ENCODE data around the gene SSBP3.

SSBP3 gene

DNA sequence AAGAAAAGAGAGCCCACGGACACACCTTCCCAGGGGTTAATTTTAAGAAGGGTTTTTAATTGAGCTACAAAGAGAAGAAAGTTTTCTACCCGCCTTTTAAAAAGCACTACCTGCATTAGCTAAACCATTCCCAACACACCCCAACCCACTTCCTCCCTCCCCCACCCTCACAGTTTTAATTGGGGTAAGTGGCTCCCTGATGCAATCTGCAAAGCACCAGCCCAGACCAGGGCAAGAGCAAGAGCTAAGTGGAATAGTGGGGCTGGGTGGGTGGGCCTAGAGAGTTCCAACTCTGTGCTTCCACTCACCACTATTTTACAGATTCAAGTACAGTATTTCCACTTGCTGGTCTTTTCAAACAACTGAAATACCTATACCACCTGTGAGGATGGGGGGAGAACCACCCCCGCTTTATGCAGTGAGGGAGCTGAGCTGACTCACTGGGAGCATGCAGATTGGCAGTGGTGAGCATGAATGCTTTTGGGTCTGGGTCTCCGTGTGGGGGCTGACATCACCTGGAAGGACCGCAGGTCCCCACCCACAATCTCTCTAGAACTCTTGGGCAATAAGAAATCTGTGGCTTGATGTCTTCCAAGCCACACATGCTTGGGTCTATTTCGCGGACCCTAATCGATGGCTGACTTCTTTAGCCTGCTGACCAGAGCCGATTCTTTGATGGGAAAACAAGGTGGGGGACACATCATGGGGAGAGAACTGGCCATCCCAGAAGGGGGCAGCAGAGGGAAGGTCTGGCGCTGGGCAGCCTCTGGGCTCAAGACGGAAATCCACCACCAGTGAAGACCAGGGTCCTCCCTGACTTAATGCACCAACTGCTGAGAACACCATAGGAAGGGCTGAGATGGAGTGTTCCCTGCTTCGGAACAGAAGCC is 95.5 kb downstream of the SSBP3 start:
- TF ChIP-seq, protein P1, sequence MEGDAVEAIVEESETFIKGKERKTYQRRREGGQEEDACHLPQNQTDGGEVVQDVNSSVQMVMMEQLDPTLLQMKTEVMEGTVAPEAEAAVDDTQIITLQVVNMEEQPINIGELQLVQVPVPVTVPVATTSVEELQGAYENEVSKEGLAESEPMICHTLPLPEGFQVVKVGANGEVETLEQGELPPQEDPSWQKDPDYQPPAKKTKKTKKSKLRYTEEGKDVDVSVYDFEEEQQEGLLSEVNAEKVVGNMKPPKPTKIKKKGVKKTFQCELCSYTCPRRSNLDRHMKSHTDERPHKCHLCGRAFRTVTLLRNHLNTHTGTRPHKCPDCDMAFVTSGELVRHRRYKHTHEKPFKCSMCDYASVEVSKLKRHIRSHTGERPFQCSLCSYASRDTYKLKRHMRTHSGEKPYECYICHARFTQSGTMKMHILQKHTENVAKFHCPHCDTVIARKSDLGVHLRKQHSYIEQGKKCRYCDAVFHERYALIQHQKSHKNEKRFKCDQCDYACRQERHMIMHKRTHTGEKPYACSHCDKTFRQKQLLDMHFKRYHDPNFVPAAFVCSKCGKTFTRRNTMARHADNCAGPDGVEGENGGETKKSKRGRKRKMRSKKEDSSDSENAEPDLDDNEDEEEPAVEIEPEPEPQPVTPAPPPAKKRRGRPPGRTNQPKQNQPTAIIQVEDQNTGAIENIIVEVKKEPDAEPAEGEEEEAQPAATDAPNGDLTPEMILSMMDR (IDR thresholded peaks at IDR 0.05) = peak; percentile 54
- no peak for TF ChIP-seq ZFX (IDR thresholded peaks at IDR 0.05; ENCODE audit: borderline replicate concordance)
- H3K27ac ChIP-seq = no peak overlapping the region

DNA sequence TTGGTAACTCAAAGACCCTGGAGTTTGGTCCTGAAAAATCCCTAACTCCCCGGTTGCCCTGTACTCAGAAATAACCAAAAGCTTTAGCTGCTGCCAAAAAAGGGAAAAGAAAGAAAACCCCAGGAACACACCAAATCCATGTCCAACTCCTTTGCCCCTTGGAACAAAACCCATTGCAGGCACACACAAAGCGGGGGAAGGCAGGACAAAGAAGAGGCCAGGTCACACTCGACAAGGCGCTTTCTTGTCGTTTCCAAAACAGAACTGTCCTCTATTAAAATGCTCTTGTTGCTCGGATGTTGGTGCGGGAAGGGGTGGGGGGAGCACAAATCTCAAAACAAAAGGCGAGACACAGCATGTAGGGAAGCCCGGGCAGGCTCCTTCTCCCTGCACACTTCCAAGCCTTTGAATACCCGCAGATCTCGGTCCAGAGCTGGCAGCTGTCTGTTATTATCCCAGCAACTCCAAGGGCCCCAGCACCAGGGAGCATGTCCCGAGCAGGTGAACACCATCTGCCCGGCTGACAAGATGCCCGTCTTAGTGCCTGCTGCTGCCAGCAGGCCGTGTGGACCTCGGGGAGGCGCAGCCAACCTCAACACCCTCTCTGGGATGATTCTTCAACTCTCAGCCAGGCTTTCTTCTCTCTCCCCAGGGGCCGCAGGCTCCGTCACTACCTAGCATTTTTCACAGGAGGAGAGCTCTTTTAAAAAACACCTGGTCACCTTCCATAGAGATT is 96.4 kb downstream of the SSBP3 start:
- TF ChIP-seq, protein P1 (IDR thresholded peaks at IDR 0.05) = no peak
- no peak for TF ChIP-seq ZFX (IDR thresholded peaks at IDR 0.05; ENCODE audit: borderline replicate concordance)
- no peak overlapping the region for H3K27ac ChIP-seq

DNA sequence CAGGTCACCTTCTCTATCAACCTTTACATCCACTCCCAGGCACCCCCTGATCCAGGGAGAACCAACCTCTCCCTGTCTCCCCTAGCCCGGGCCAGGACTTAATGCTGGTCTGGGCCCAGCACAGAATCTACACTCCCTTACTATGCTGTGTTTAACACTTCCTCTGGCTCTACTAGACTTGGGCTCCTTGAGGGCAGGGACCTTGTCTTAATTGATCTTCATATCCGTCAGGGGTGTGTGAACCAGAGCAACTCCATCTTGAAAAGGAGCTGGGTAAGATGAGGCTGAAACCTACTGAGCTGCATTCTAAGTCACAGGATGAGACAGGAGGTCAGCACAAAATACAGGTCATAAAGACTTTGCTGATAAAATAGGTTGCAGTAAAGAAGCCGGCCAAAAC is 98.9 kb downstream of the SSBP3 start:
- TF ChIP-seq ZFX (IDR thresholded peaks at IDR 0.05; ENCODE audit: borderline replicate concordance) = no peak
- TF ChIP-seq, protein P1 (IDR thresholded peaks at IDR 0.05) = no peak
- H3K27ac ChIP-seq = no peak overlapping the region

DNA sequence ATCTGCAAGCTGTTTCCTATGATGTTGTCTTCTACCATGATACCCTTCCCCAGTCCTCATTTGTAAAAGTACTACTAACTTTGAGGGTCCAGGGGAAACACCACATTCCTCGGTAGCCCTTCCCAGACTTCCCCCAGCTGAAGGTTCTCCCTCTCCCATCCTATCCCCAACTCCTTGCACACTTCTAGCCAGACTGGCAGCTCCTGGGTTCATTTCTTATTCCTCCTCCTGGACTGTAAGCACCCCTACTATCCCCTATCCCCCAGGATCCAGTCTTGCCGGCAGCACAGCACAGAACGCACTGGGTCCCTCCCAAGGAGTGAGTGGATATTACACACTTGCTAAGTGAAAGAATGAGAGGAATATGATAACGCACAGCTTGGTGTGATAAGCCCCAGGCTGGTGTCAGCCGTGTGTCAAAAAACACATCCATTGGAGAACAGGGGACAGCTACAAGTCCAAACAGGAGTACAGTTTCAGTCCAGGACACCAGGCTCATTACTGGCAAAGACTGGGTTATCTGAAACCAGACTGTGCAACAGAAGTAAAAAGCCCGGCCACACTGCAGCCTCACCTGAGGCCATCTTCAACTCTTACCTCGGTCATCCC is 100.2 kb downstream of the SSBP3 start:
- no peak overlapping the region for H3K27ac ChIP-seq
- no peak for TF ChIP-seq ZFX (IDR thresholded peaks at IDR 0.05; ENCODE audit: borderline replicate concordance)
- TF ChIP-seq, protein P1 (IDR thresholded peaks at IDR 0.05) = no peak

DNA sequence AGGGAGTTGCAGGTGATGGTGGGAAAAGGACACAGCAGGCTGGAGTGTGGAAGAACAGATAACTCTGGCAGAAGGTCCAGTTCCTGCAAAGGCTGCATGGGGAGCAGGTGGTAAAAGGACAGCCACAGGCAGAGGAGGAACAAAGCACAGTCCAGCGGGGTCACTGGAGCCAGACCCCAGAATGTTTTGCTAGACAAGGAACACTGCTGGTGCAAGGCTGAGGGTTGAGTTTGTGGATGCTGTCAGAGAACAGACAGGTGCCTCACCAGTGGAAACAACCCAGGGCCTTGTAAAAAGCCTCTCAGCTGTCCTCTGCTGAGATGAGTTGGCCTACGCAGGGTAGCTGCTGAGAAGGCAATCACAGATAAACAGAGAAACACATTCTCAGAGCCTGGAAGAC is 101.7 kb downstream of the SSBP3 start:
- TF ChIP-seq, protein P1 (IDR thresholded peaks at IDR 0.05) = no peak
- TF ChIP-seq ZFX (IDR thresholded peaks at IDR 0.05; ENCODE audit: borderline replicate concordance) = no peak
- H3K27ac ChIP-seq = no peak overlapping the region

DNA sequence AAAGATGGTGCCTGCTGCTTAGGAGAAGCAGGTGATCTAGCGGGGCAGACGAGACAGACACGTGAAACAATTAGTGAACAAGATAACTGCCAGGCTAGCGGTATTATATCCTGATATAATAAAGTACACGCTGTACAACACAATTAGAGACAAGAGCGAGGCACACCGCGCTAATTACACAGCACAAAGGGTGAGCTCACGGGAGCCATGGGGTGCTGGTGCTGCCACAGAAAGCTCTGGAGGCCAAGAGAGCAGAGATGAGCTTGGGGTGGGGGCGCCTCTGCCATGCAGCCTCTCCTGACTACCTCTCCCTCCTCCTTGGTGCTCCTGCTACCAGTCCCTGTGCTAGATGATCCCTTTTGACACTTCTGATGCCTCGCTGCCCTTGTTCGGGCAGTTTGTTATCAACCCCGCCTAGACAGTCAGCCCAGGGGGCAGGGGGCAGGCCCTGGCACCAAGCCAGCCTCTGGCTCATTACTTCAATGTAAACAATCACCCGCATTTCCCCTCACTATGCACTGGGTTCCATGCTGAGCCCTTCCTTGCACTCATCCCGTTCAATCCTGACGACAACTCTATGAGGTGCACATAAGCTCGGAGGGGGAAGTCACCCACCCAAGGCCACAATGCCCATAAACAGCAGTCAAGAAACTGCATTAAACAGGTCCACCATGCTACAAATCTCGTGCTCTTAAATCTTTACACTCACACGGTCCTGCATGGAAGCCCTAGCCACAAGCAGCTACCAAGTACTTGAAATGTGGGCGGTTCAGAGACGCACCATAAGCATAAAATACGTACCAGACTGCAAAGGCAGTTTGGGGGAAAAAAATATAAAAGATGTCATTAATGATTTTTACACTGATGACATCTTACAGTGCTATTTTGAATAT is 103.0 kb downstream of the SSBP3 start:
- TF ChIP-seq ZFX (IDR thresholded peaks at IDR 0.05; ENCODE audit: borderline replicate concordance) = no peak
- TF ChIP-seq, protein P1 (IDR thresholded peaks at IDR 0.05) = no peak
- H3K27ac ChIP-seq = no peak overlapping the region
